ENCODE measurements around the gene SDHAF3.

Gene SDHAF3

DNA sequence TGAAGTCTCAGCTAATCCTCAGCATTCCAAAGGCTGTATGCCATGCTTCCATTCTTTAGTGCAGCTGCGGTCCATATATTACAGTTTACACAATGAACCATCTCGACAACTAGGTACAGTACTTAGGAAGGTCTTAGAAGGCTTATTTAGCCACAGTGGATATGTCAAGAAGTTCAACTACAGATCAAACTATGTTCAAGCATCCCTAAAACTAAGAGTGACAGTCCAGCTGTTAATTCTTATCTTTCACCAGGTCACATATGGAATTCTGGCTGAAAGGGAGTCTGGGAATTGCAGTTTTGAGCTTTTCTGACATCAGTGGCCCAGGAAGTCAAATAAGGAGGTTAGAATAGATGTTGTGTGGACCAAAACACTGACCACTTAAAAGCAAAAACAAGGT is 106.8 kb downstream of the SDHAF3 start:
- no peak for DNase-seq

DNA sequence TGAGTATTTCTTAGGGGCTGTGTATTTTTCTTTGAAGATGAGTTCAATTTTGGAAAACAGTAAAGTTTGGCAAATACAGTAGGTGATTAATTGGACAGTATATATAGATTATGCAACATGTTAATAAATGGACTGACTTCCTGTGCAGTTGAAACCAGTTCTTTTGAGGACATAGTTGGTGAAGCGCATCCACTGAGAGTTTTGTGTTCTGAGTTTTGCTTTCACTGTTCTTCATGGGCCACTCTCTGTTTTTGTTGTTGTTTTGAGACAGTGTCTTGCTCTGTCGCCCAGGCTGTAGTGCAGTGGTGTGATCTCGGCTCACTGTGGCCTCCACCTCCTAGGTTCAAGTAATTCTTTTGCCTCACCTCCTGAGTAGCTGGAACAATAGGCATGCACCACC is 109.0 kb downstream of the SDHAF3 start:
- DNase-seq = no peak

Data from left hindlimb (tissue), 1 donor.